ENCODE results near the gene ZBTB5.

- TF ChIP-seq EZH2 (IDR thresholded peaks at IDR 0.05; ENCODE audit: insufficient read depth, poor library complexity, severe bottlenecking) (no peak), EZH2phosphoT487 (IDR thresholded peaks at IDR 0.05; ENCODE audit: insufficient read depth, low read depth) (no peak)
Measured at GRCh38 chr9:37508135-37508833, 43.0 kb upstream of the ZBTB5 start.

Data from GM23248 (cell line).